Measurements from ENCODE around the gene KLHL28. TPM values are rescaled to one million over a fixed set of nuclear protein-coding genes. Genes with fewer than 3 reads are reported as not detected.

Gene KLHL28
- total and polyA plus RNA-seq, 10 of the 15 experiments (the other 5 are each of a cell fraction or from before 2014, with no cell fraction given), result 2.7 to 9.8 (median 6.2) TPM

DNA sequence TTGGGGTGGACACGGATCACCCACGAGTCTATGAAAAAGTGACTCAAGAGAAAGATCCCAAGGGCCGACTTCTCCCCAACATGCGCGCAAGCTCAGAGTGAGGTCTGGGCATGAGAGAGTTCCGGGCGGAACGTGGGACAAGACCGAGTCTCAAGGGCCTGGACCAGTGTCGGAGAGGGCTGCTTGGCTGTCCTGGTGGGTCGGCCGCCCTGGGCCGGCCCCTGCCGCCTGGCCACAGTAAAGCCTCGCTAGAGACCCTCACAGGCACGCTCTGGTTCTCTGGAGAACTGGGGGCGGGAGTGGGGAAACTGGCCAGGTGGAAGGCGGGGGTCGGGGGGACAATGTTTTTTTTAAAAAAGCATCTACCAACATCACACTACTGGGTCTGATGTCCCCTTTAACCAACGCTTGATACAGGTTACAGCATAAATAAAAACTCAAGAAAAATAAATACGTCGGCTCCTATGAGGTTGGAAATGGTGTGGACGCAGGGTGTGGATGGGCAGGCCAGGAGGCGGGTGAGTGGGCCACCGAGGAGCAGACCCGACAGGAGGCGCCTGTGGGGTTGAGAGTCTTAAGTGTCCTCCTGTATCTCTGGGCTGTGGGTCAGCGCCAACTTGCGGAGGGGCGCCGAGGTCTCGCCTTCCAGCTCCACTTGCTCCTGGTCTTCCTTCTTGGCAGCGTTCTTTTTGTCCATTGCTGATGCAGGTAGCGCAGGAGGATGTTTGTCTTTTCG, 74.7 kb downstream of the KLHL28 start (continued):
- TF ChIP-seq, protein P1, sequence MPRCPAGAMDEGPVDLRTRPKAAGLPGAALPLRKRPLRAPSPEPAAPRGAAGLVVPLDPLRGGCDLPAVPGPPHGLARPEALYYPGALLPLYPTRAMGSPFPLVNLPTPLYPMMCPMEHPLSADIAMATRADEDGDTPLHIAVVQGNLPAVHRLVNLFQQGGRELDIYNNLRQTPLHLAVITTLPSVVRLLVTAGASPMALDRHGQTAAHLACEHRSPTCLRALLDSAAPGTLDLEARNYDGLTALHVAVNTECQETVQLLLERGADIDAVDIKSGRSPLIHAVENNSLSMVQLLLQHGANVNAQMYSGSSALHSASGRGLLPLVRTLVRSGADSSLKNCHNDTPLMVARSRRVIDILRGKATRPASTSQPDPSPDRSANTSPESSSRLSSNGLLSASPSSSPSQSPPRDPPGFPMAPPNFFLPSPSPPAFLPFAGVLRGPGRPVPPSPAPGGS (IDR thresholded peaks at IDR 0.05; ENCODE audit: borderline replicate concordance, insufficient read depth, low read depth, low read length, poor library complexity, severe bottlenecking), result no peak
- TF ChIP-seq LARP7 (IDR thresholded peaks at IDR 0.05) (no peak), KAT2A (conservative IDR thresholded peaks at IDR 0.05; ENCODE audit: control insufficient read depth, low read depth, low read length) (no peak), TCF3 (IDR thresholded peaks at IDR 0.05; ENCODE audit: borderline replicate concordance, insufficient read depth, low read depth, low read length) (no peak), EZH2 (IDR thresholded peaks at IDR 0.05; ENCODE audit: borderline replicate concordance, control insufficient read depth, low read depth, low read length) (no peak), ZNF384 (IDR thresholded peaks at IDR 0.05; ENCODE audit: borderline replicate concordance, low read depth, low read length) (no peak), IRF4 (IDR thresholded peaks at IDR 0.05; ENCODE audit: low read depth, low read length) (no peak), BCL11A (IDR thresholded peaks at IDR 0.05; ENCODE audit: low read depth, low read length) (no peak), SUPT20H (IDR thresholded peaks at IDR 0.05; ENCODE audit: borderline replicate concordance, control insufficient read depth, low read depth, low read length) (no peak)
- TF ChIP-seq, protein P2, sequence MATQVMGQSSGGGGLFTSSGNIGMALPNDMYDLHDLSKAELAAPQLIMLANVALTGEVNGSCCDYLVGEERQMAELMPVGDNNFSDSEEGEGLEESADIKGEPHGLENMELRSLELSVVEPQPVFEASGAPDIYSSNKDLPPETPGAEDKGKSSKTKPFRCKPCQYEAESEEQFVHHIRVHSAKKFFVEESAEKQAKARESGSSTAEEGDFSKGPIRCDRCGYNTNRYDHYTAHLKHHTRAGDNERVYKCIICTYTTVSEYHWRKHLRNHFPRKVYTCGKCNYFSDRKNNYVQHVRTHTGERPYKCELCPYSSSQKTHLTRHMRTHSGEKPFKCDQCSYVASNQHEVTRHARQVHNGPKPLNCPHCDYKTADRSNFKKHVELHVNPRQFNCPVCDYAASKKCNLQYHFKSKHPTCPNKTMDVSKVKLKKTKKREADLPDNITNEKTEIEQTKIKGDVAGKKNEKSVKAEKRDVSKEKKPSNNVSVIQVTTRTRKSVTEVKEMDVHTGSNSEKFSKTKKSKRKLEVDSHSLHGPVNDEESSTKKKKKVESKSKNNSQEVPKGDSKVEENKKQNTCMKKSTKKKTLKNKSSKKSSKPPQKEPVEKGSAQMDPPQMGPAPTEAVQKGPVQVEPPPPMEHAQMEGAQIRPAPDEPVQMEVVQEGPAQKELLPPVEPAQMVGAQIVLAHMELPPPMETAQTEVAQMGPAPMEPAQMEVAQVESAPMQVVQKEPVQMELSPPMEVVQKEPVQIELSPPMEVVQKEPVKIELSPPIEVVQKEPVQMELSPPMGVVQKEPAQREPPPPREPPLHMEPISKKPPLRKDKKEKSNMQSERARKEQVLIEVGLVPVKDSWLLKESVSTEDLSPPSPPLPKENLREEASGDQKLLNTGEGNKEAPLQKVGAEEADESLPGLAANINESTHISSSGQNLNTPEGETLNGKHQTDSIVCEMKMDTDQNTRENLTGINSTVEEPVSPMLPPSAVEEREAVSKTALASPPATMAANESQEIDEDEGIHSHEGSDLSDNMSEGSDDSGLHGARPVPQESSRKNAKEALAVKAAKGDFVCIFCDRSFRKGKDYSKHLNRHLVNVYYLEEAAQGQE (IDR thresholded peaks at IDR 0.05; ENCODE audit: low read depth, low read length), result no peak

Data from GM12878 (cell line).